Measurements from ENCODE around the gene MRPL48.
"Not testable (repeated sequence)": the region's sequence is repeated elsewhere in the genome, so short reads cannot be mapped to it uniquely, and the experiment has no call there.

MRPL48 gene

DNA sequence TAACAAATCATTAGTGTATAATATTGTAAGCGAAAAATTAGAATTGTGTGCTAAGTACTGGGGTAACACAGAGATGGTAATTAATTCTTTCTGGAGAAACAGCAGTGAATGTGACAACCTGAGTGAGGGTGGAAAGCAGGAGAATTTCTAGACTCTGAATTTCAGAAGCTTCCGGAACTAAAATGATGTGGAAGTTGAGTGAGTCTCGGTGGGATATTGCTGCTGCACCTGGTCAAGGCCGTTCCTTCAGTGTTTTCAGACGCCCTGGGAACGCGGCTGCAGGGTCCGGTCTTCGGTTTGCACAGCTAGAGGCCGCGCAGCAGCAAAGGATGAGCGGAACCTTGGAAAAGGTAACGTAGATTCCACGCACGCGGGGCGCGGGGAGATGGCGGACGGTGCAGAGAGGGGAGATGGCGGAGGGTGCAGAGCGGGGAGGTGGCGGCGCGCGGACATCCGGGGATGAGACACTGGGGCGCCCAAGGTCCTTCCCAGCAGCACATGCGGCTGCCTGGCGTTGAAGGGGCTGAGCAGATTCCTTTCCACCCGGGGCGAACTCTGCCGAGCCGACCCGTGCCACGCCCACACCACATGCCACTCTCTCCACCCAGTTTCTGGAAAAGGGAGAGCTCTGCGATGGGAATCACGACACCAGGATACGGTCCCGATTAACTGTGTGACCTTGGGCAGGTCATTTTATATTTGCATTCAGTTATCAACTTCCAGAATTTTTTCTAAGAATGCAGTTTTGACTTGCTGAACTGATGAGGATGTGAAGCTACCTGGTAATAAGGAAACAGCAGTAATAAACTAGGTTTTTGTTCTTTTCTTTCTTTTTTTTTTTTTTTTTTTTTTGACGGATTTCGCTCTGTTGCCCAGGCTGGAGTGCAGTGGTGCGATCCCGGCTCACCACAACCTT is at the start of gene MRPL48:
Gene MRPL48 (plus strand): TSS at position 232 of the 916 bp plus-strand sequence. CDS start 98 bp downstream, at position 330.
- DNase-seq: peak; percentile 91

DNA sequence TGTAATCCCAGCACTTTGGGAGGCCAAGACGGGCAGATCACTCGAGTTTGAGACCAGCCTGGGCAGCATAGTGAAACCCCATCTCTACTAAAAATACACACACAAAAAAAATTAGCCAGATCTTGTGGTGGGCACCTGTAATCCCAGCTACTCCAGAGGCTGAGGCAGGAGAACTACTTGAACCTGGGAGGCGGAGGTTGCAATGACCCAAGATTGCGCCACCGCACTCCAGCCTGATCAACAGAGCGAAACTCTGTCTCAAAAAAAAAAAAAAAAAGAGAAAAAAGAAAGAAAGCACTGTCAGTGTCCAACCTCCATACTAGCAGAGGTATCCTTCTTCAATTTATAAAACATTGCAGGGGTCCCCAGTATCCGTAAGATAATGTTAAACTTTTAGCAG is 44.6 kb upstream of the MRPL48 start:
- no peak for DNase-seq

DNA sequence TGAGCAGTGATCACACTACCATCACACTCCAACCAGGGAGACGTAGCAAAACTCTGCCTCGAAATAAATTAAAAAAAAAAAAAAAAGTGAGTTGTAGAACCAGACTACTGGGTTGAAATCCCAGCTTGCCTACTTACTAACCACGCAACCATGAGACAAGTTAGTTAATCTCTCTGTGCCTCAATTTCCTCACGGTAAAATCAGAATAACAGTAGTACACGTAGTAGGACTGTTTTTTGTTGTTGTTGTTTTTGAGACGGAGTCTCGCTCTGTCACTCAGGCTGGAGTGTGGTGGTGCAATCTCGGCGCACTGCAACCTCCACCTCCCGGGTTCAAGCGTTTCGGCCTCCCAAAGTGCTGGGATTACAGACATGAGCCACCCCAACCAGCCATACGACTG is 41.0 kb upstream of the MRPL48 start:
- no peak for DNase-seq

DNA sequence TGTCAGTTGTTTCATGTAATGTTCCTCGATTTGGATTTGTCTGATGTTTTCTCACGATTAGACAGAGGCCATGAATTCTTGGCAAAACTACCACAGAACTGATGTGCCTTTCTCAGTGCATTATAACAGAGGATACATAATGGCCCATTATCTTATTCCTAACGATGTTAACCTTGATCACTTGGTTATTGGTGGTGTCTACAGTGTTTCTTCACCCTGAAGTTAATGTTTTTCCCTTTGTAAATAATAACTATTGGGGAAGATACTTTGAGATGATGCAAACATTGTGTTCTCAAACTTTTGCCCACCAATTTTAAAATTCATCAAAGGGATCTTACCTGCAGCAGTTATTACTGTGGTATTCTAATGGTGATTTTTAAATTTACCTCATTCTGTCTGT is 39.9 kb upstream of the MRPL48 start:
- DNase-seq: no peak

DNA sequence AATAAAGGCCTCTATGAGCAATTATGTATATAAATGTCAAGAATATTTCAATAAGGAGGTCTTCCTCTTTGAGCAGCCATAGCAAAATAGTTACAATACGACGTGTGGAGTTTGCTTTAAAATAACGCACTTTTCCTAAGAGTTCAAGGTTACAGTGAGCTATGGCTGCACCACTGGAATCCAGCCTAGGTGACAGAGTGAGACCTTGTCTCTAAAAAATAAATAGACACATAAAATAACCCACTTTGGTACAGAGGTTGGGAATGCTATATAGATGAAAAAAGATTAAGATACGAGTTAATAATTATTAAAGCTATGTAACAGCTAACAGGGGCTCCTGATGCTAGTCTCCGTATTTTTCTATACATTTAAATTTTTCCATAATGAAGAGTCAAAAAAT is 39.4 kb upstream of the MRPL48 start:
- DNase-seq: no peak

DNA sequence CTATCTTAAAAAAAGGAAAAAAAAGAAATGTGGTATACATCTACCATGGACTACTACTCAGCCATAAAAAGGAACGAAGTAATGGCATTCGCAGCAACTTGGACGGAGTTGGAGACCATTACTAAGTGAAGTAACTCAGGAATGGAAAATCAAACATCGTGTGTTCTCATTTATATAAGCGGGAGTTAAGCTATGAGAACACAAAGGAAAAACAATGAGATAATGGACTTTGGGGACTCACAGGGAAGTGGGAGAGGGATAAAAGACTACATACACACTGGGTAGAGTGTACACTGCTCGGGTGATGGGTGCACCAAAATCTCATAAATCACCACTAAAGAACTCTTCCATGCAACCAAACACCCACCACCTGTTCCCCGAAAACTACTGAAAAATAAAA is 38.6 kb upstream of the MRPL48 start:
- DNase-seq: no peak

DNA sequence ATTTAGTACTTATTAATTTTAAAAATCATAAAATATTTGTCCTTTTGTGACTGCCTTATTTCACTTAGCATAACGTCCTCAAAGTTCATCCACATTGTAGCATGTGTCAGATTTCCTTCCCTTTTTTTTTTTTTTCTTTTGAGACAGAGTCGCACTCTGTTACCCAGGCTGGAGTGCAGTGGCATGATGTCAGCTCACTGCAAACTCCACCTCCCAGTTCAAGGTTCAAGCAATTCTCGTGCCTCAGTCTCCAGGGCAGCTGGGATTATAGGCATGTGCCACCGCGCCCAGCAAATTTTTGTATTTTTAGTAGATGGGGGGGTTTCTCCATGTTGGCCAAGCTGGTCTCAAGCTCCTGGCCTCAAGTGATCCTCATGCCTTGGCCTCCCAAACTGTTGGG is 37.4 kb upstream of the MRPL48 start:
- no peak for DNase-seq

DNA sequence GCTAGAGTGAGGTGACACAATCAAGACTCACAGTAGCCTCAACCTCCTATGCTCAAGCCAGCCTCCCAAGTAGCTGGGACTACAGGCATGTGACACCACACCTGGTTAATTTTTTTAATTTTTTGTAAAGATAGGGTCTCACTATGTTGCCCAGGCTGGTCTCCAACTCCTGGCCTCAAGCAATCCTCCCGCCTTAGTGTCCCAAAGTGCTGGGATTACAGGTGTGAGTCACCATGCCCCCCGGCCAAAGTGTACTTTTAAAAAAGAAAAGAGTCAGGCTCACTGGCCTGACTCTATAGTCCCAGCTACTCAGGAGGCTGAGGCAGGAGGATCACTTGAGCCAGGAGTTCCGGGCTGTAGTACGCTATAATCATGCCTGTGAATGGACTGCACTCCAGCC is 36.8 kb upstream of the MRPL48 start:
- not testable (repeated sequence) for DNase-seq

DNA sequence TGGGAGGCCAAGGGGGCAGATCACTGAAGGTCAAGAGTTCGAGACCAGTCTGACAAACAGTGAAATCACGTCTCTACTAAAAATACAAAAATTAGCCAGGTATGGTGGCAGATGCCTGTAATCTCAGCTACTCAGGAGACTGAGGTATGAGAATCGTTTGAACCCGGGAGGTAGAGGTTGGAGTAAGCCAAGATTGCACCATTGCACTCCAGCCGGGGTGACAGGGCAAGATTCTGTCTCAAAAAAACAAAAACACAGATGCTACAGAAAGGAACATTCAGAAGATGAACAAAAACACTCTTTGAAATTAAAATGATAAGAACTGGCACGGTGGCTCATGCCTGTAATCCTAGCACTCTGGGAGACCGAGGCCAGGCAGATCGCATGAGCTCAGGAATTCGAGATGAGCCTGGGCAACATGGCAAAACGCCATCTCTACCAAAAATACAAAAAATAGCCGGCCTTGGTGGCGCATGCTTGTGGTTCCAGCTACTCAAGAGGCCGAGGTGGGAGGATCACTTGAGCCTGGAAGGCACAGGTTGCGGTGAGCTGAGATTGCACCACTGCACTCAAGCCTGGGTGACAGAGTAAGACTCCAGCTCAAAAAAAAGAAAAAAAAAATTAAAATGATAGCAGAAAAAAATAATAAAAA is 35.3 kb upstream of the MRPL48 start:
- no peak for DNase-seq

DNA sequence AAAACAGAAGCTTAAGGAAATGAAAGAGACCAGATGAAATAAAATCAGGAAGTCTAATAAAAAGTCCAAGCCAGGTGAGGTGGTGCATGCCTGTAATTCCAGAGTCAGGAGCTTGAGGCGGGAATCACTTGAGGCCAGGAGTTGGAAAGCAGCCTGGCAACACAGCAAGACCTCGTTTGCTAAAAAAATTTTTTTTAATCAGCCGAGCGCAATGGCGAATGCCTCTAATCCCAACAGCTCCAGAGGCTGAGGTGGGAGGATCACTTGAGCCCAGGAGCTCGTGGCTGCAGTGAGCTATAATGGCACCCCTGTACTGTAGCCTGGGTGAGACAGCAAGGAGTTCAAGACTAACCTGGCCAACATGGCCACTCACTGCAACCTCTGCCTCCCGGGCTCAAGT is 34.8 kb upstream of the MRPL48 start:
- DNase-seq: no peak

DNA sequence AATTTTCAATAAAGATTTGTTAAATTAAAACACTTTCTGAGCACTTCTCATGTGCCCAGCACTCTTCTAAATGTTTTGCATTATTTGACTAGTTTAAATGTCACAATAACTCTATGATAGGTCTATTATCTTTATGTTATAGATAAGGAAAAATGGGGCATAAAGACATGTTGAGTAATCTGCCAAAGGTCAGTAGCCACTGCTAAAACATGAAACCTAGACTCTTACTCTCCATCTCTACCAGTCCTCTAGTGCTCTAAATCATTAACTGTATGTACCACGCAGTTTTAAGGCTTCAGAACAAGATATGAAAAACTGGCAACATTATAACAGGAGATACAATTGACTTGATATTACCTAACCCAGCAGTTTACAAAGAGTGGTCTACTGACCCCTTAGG is 33.7 kb upstream of the MRPL48 start:
- no peak for DNase-seq

DNA sequence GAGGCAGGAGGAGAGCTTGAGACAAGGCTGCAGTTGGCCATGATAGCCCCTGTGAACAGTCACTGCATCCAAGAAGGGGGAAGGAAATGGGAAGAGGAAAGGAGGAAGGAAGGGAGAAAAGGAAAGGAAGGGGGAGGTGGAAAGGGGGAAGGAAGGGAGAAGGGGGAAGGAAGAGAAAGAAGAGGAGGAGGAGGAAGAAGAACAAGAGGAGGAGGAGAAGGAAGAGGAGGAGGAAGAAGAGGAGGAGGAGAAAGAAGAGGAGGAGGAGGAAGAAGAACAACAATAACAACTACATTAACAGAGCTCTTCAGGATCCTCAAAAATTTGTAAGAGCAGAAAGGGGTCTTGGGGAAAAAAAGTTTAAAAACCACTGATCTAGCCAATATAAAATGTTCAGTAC is 32.0 kb upstream of the MRPL48 start:
- no peak for DNase-seq

DNA sequence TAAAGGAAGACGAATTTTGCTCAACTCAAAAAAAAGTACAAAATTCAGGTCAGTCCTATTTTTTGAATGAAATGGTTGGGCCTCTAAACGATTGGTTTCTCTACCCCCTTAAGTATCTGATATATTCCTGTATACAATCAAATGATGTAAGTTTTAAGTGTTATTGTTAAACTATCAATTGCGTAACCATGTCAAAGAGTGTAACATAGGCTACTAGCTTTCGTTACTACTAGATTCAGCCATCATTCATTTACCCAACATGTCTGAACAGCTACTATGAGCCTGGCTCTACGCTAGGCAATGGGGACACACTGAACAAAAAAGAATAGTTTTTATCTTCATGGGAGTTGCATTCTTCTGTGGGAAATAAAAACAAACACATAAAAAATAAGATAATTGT is 30.1 kb upstream of the MRPL48 start:
- DNase-seq: no peak

DNA sequence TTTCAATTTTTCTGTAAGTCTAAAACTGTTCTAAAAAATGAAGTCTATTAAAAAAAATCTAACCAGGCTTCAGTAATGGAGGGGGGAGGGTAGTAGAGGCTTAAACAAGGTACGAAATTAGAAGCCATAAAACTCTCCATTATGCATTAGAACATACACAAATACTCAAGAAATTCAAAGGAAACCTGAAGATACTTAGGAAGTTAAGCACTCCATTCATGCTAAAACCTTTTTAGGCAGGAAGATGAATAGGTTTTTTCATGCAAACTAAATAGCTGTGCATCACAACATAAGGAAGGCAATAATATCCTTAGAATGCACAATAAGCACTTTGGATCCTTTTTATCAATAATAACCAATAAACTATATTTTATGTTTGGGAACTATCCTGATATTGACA is 29.2 kb upstream of the MRPL48 start:
- DNase-seq: no peak

DNA sequence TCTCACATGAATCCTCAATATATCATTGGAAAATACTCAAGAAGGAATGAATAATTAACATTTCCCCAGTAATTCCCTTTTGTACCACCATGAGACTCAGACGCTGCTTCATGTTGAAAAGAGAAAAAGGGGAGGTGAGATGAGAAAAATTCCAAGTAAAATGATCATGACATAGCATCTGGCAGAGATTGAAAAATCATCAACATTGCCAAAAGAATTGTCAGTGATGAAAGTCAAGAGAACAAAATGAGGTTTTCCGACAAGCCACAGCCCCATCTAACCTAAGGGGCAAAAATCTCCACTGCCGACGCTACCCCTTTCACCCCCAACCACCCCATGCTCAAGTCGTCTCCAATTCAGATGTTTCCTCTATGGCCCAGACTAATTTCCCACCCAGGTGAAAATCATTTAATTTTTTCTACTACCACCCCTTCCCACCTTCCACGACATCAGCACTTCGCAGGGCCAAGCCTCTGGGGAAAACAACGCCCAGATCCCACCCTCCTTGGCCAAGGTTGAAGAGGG is 28.0 kb upstream of the MRPL48 start:
- no peak for DNase-seq

DNA sequence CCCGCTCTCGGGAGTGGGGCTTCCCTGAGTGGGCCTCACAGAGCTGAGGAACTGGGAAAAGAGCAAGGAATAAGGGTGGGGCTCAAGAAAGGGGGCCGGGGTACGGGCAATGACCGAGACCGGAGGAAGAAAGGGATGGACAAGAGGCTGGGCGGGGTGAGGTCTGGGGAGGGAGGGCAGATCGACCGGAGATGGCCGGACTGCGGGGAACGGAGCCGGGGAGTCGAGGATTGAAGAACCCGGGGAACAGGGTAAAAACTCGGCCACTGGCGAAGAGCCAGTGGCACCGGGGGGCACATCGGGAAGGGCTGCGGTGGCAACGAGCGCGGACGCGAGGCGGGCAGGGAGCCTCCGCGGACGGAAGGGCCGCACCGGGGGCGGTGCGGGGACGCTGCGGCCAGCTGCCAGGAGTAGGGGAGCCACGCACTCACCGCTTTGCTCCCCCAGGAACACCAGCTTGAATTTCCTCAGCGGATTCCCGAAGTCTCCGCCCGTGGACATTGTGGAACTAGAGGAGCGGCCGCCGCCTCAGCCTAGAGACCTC is 27.5 kb upstream of the MRPL48 start:
- no peak for DNase-seq

DNA sequence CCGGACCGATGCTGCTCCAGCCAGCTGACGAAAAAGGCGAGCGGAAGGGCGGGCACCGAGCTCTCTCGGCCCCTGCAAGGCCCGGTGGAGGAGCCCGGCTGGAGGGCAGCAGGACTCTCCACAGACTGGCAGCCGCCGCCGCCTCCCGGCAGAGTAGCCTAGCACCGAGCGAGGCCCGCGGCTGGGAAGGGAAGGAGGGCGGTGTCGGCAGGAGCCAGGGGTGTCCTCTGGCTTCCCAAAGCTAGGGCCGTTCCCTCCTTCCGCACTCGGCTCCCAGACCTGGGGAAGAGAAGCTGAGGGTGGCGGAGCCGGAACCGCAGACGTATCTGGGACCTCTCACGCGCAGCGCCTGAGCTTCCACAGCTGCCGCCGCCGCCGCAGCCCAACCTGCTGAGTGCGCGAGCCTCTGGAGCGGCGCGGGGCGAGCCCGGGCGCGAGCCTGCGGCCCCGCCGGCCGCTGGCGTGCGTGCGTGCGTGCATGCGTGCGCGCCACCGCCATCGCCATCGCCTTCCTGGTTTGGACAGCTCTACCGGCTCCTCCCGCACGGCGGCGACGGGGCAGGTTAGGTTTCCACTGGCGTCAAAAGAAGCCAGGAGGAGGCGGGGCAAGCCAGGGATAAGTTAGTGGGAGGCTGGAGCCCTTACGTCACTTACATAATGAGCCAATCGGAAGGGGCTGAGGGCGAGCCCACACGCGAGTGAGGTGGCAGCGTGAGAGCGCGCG is 26.8 kb upstream of the MRPL48 start, which contains the start of gene RAB6A:
Gene RAB6A (minus strand): TSS at position 396 of the 724 bp plus-strand sequence. CDS start 439 bp downstream, outside the sequence.
- DNase-seq: peak; percentile 100

DNA sequence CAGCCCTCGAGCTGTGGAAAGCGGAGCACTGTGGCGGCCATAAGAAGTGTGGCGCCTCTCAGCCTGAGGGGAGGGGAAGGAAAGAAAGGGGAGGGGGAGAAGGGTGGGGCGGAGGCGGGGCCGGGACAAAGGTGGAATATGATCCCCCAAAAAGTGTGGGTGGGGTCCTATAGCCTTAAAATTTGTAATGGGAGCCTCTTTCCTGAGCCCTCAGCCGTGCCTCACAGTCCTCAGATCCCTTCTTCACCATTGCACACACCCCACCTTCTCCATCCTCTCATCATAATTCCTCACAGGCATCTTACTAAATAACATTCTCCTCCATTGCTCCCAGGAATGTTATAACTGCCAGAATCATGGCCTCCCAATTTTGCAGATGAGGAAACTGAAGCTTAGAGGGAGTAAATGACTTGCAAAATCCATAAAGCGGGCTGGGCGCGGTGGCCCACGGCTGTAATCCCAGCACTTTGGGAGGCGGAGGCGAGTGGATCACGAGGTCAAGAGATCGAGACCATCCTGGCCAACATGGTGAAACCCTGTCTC is 26.2 kb upstream of the MRPL48 start:
- DNase-seq: no peak

DNA sequence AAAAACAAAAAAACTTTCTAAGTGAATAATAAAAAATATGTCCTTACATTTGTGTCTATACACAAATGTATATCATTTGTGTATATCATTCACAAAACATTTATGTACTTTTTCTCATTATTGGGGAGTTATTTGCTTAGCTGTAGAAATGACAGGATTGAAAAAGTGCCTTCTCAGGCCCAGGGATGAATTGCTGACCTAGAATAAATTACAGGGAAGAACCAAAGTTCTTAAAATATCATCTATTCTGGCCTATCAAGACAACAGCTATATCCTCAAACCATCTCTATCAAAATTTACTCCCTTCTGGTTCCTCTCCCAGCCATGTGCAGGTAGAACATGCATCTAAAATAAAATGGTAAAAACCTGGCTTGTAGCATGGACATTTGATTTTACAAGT is 24.9 kb upstream of the MRPL48 start:
- DNase-seq: no peak

DNA sequence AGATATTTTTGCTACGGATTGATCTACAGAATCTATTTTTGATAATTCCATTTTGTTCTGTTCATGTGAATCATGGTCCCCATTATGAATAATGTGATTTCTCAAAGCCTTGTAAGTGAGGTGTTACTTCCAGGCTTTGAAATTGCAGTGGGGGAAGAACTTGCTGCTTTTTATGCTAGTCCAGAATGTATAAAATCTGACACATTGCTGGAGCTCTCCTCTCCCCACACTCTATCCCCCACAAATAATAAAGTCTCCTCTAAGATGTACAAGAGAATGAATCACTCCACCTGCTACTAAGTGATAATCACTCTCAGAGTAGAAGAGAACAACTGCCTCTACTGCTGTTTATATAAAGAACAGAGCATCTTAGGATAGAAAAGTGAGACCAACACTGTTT is 20.9 kb upstream of the MRPL48 start:
- DNase-seq: no peak

DNA sequence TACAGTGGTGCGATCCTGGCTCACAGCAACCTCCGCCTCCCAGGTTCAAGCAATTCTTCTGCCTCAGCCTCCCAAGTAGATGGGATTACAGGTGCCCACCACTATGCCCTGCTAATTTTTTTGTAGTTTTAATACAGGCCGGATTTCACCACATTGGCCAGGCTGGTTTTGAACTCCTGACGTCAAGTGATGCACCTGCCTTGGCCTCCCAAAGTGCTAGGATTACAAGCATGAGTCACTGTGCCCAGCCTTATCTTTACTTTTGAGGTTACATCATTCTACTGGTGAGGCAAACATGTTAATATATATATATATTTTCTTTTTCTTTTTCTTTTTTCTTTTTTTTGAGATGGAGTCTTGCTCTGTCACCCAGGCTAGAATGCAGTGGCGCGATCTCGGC is 16.9 kb upstream of the MRPL48 start:
- DNase-seq: not testable (repeated sequence)

DNA sequence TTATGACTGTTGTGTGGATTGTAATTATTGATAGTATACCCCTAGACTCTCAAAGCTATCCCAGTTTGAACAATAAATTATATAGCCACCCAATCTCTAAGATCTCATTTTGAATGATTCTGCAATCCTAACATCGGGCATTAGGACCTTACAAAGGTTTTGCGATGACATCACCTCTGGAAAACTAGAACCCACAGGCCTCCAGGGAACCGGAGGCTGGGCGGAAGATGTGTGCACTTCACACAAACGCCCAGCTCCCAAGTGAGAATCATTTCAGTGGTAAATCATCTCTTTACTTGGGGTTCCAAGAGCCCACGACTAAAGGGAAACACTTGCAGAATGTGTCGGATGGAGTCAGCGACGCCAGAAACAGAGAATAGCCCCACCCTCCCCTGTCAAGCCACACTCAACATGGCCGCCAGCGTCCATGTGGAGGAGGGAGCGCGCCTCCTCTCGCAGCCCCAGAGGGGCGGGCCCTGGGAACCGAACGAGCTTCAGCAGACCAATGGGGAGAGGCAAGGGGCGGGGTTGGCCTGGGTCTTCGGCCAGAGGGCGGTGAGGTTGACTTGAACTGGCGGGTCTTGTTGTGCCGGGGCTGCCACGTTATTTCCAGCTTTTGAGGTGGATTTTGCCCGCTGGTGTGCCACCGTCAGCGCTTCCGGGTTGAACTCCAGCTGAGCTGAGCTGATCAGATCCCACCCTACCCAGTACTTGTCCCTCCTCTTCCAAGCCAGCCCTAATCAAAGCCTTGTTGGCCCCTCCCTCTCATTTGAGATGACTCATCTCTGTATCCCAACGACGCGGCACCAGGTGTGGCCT is 8.4 kb upstream of the MRPL48 start:
- peak; percentile 97 for DNase-seq
